A673 (cell line): ENCODE data around the gene DEF6. TPM values are rescaled to one million over a fixed set of nuclear protein-coding genes. Genes with fewer than 3 reads are reported as not detected.

Experiments used
- total RNA-seq: library from RNA; stranded (reverse); gene quantifications from 2 replicates; pipeline ENCODE4 v1.2.3, GENCODE V29; 2021

Gene DEF6
- total RNA-seq, 1 experiment from 2014 or later, result 0.37 TPM

Other genes starting within 250 kb of the DEF6 start
- not detected in 2 replicates for gene TCP11, start 156.5 kb upstream of the DEF6 start, total RNA-seq
- 0.04 TPM in 1 of 2 replicates, not detected in the other for gene SCUBE3, start 83.9 kb upstream of the DEF6 start, total RNA-seq
- 28.7 and 36.0 TPM in 2 replicates for gene ZNF76, start 38.1 kb upstream of the DEF6 start, total RNA-seq
- gene PPARD, start 44.7 kb downstream of the DEF6 start, total RNA-seq, result 13.8 and 15.4 TPM in 2 replicates
- gene FANCE, start 154.5 kb downstream of the DEF6 start, total RNA-seq, result 19.2 and 23.4 TPM in 2 replicates
- gene RPL10A, start 170.6 kb downstream of the DEF6 start, total RNA-seq, result 1,064 and 1,085 TPM in 2 replicates
- gene TEAD3, start 199.3 kb downstream of the DEF6 start, total RNA-seq, result 10.3 and 17.0 TPM in 2 replicates
- gene TULP1, start 215.1 kb downstream of the DEF6 start, total RNA-seq, result 0.66 TPM in 1 of 2 replicates, not detected in the other